ENCODE results near the gene ABI1.

The ABI1 gene

DNA sequence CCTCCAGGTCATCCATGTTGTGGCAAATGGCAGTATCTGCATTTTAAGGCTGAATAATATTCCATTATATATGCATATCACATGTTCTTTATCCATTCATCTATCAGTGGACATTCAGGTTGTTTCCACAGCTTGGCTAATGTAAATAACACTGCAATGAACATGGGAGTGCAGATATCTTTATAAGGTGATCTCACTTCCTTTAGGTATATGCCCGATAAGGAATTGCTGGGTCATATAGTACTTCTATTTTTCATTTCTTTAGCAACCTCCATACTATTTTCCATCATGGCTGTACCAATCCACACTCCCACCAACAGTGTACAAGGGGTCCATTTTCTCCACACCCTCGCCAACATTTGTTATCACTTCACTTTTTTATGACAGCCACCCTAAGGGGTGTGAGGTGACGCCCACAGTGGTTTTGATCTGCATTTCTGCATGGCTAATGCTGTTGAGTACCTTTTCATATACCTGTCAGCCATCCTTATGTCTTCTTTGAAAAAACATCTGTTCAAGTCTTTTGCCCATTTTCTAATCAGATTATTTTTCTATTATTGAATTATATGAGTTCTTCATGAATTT is 18.9 kb downstream of the ABI1 start:
- Histone ChIP-seq H3K27ac (ENCODE audit: low read depth, low read length) (no peak overlapping the region), H3K4me1 (ENCODE audit: control insufficient read depth, insufficient read depth, low read length) (peaks cover 3% of the 10 kb centered on the region), H3K36me3 (ENCODE audit: control insufficient read depth, insufficient read depth, low read length) (no peaks in the 10 kb centered on the region), H3K4me3 (ENCODE audit: low read length) (no peak overlapping the region), H3K27me3 (ENCODE audit: control insufficient read depth, insufficient read depth, low read length) (no peaks in the 10 kb centered on the region), H3K9ac (ENCODE audit: low read length) (no peak overlapping the region)

DNA sequence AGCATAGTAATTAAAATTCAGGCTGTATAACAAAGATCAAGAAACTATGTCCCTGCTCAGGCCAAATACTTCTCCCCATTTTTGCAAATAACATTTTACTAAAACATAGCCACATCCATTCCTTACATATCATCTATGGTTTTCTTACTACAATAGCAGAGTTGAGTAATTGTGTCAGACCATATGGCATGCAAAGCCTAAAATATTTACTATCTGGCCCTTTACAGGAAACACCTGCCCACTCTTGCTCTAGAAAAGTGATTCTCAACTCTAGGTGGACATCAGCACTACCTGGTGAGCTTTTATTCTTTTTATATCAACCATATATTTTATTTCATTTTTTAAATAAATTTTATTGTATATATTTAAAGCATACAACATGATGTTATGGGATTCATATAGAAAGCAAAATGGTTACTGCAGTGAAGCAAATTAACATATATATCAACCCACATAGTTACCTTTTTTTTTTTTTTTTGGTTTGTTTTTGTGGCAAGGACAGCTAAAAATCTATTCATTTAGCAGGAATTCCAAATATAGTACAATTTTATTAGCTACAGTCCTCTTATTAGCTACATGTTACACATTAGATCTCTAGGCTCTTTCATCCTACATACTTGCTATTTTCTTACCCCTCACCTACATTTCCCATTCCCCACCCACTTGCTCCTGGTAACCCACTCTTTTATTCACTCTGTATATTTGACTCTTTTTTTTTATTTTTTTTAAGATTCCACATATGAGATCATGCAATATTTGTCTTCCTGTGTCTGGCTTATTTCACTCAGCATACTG is 19.6 kb downstream of the ABI1 start:
- Histone ChIP-seq H3K9ac (ENCODE audit: low read length) (no peak overlapping the region), H3K4me3 (ENCODE audit: low read length) (no peak overlapping the region), H3K4me1 (ENCODE audit: control insufficient read depth, insufficient read depth, low read length) (peaks cover 3% of the 10 kb centered on the region), H3K27ac (ENCODE audit: low read depth, low read length) (no peak overlapping the region), H3K36me3 (ENCODE audit: control insufficient read depth, insufficient read depth, low read length) (no peaks in the 10 kb centered on the region), H3K27me3 (ENCODE audit: control insufficient read depth, insufficient read depth, low read length) (no peaks in the 10 kb centered on the region)

DNA sequence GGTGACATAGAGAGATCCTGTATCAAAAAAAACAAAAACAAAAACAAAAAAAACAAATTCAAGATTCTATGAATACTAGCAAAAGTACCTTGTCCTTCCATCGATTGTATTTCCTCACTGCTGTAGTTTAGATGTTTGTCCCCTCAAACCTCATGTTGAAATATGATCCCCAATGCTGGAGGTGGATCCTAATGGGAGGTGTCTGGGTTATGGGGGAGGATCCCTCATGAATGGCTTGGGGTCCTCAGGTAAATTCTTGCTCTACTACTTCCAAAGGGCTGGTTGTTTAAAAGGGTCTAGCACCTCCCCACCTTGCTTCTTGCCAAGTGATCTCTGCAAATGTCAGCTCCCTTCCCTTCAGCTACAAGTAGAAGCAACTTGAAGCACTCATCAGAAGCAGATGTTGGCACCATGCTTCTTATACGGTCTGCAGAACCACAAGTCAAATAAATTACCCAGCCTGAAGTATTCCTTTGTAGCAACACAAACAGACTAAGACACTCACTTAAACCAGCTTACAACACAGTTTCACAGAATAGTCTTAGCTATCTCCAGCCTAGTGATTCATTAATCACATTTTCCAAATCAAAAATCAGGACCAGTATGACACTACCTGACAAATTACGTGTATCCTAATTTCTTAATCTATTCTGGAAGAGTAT is 20.7 kb downstream of the ABI1 start:
- no peaks in the 10 kb centered on the region for H3K27me3 ChIP-seq (ENCODE audit: control insufficient read depth, insufficient read depth, low read length)
- H3K4me3 ChIP-seq (ENCODE audit: low read length): no peak overlapping the region
- no peaks in the 10 kb centered on the region for H3K36me3 ChIP-seq (ENCODE audit: control insufficient read depth, insufficient read depth, low read length)
- no peak overlapping the region for H3K27ac ChIP-seq (ENCODE audit: low read depth, low read length)
- H3K4me1 ChIP-seq (ENCODE audit: control insufficient read depth, insufficient read depth, low read length): peaks cover 3% of the 10 kb centered on the region
- H3K9ac ChIP-seq (ENCODE audit: low read length): no peak overlapping the region

DNA sequence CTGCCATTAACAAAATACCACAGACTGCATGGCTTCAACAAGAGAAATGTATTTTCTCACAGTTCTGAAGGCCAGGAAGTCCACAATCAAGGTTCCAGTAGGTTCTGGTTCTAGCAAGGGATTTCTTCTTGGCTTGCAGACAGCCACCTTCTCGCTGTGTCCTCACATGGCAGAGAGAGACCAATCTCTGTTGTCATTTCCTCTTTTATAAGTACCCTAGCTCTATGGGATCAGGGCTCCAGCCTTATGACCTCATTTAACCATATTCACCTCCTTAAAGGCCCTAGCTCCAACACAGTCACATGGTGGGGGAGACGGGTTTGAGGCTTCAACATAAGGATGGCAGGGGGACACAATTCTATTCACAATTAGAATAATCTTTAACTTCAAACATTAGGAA is 23.6 kb downstream of the ABI1 start:
- H3K4me3 ChIP-seq (ENCODE audit: low read length): no peak overlapping the region
- H3K27ac ChIP-seq (ENCODE audit: low read depth, low read length): no peak overlapping the region
- no peaks in the 10 kb centered on the region for H3K36me3 ChIP-seq (ENCODE audit: control insufficient read depth, insufficient read depth, low read length)
- no peak overlapping the region for H3K9ac ChIP-seq (ENCODE audit: low read length)
- H3K27me3 ChIP-seq (ENCODE audit: control insufficient read depth, insufficient read depth, low read length): no peaks in the 10 kb centered on the region
- H3K4me1 ChIP-seq (ENCODE audit: control insufficient read depth, insufficient read depth, low read length): peaks cover 3% of the 10 kb centered on the region

DNA sequence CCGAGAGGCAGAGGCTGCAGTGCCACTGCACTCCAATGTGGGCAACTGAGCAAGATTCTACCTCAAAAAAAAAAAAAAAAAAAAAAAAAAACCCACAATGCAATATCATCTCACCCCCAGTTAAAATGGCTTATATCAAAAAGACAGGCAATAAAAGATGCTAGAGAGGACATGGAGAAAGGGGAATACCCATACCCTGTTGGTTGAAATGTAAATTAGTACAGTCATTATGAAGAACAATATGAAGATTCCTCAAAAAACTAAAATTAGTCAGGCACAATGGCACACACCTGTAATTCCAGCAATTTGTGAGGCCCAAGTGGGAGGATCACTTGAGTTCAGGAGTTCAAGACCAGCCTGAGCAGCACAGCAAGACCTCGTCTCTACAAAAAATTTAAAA is 25.7 kb downstream of the ABI1 start:
- no peak overlapping the region for H3K27ac ChIP-seq (ENCODE audit: low read depth, low read length)
- H3K27me3 ChIP-seq (ENCODE audit: control insufficient read depth, insufficient read depth, low read length): no peaks in the 10 kb centered on the region
- H3K4me1 ChIP-seq (ENCODE audit: control insufficient read depth, insufficient read depth, low read length): no peaks in the 10 kb centered on the region
- H3K4me3 ChIP-seq (ENCODE audit: low read length): no peak overlapping the region
- H3K9ac ChIP-seq (ENCODE audit: low read length): no peak overlapping the region
- no peaks in the 10 kb centered on the region for H3K36me3 ChIP-seq (ENCODE audit: control insufficient read depth, insufficient read depth, low read length)

DNA sequence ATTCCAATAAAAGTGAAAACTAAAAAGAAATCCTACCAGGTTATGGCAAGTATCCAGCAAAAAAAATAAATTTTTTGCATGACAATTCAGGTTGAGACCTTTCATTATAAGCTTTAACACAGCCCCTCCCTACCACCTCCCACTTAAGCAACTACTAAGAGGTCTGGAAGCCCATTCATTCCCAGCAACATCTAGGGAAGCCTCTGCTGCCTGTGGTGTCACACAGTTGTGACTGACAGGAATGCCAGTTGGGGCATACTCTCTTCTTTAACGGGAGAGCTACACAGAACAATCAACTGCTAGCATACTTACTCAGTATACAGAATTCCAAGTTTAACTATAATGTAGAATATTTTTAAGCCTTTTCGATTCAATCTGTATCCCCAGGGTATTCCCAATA is 27.8 kb downstream of the ABI1 start:
- Histone ChIP-seq H3K36me3 (ENCODE audit: control insufficient read depth, insufficient read depth, low read length) (no peaks in the 10 kb centered on the region), H3K27me3 (ENCODE audit: control insufficient read depth, insufficient read depth, low read length) (no peaks in the 10 kb centered on the region), H3K4me3 (ENCODE audit: low read length) (no peak overlapping the region), H3K4me1 (ENCODE audit: control insufficient read depth, insufficient read depth, low read length) (no peaks in the 10 kb centered on the region), H3K9ac (ENCODE audit: low read length) (no peak overlapping the region), H3K27ac (ENCODE audit: low read depth, low read length) (no peak overlapping the region)

DNA sequence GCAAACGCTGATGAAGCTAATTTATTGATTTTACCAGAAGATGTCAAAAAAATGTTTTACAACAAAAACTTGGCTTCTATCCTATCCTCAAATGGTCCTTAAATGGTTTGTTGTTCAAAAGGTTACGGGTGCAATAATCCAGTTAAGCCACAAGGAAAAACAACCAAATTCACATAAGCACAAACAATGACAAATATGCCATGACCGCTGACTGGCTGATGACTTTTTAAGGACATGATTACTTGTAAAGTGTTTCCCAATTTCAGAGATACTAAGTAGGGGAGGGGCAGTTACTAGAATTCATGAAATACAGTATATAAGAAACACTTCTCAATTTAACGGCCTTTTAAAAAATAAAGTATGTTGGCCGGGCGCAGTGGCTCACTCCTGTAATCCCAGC is 28.8 kb downstream of the ABI1 start:
- Histone ChIP-seq H3K27ac (ENCODE audit: low read depth, low read length) (no peak overlapping the region), H3K4me1 (ENCODE audit: control insufficient read depth, insufficient read depth, low read length) (no peaks in the 10 kb centered on the region)

DNA sequence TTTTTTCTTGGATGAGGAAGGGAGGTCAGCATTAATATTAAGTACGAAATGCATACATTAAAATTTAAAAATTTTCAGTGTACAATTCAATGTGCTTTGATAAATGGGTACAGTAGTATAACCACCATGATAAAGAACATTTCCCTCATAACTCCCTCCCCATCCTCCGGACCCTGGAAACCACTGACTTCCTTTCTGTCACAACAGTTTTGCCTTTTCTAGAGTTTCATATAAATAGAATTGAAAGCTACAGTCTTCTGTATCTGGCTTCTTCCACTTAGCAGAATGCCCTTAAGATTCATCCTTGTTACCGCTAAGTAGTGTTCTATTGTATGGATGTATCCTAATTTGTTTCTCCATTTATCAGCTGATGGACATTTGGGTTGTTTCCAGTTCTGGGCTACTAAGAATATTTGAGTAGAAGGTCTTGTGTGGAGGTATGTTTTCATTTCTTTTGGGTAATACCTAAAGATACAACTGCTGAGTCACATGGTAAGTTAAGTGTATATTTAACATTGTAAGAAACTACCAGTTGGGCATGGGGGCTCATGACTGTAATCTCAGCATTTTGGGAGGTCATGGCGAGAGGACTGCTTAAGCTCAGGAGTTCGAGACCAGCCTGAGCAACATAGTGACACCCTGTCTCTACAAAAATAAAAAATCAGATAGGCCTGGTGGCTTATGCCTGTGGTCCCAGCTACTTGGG is 30.8 kb downstream of the ABI1 start:
- Histone ChIP-seq H3K36me3 (ENCODE audit: control insufficient read depth, insufficient read depth, low read length) (no peaks in the 10 kb centered on the region), H3K27ac (ENCODE audit: low read depth, low read length) (no peak overlapping the region), H3K27me3 (ENCODE audit: control insufficient read depth, insufficient read depth, low read length) (no peaks in the 10 kb centered on the region), H3K4me1 (ENCODE audit: control insufficient read depth, insufficient read depth, low read length) (no peaks in the 10 kb centered on the region), H3K4me3 (ENCODE audit: low read length) (no peak overlapping the region), H3K9ac (ENCODE audit: low read length) (no peak overlapping the region)

More for the DNA sequence above, 28.8 kb downstream of the ABI1 start:
- Histone ChIP-seq H3K9ac (ENCODE audit: low read length) (no peak overlapping the region), H3K4me3 (ENCODE audit: low read length) (no peak overlapping the region), H3K27me3 (ENCODE audit: control insufficient read depth, insufficient read depth, low read length) (no peaks in the 10 kb centered on the region), H3K36me3 (ENCODE audit: control insufficient read depth, insufficient read depth, low read length) (no peaks in the 10 kb centered on the region)

DNA sequence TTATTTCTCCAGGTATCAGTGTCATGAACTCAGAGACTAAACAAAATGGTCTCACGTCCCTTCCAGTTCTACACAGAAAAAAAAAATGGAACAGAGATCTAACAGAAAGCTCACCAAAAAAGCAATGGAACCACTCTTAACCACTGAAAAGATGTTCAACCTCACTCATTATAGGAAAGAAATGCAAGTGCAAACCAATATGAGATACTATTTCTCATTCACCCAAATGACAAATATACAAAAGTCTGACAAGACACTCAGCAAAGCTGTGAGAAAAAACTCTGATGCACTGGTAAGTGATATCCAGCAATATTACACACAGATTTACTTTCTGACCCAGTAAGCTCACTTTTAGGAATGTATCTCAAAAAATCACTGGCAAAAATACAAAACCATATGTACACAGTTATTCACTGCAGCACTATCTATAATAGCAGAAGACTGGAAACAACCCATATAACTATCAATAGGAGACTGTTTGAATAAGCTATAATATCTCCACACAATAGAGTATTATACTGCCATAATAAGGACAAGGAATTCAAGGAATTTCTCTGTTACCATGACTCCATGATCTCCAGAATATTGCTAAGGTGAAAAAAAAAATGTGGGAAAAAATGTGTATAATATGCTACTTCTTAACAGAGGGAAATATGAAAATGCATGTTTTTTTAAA is 36.6 kb downstream of the ABI1 start:
- H3K4me1 ChIP-seq (ENCODE audit: control insufficient read depth, insufficient read depth, low read length): no peaks in the 10 kb centered on the region
- H3K4me3 ChIP-seq (ENCODE audit: low read length): no peak overlapping the region
- H3K27ac ChIP-seq (ENCODE audit: low read depth, low read length): no peak overlapping the region
- no peaks in the 10 kb centered on the region for H3K36me3 ChIP-seq (ENCODE audit: control insufficient read depth, insufficient read depth, low read length)
- no peak overlapping the region for H3K9ac ChIP-seq (ENCODE audit: low read length)
- no peaks in the 10 kb centered on the region for H3K27me3 ChIP-seq (ENCODE audit: control insufficient read depth, insufficient read depth, low read length)

DNA sequence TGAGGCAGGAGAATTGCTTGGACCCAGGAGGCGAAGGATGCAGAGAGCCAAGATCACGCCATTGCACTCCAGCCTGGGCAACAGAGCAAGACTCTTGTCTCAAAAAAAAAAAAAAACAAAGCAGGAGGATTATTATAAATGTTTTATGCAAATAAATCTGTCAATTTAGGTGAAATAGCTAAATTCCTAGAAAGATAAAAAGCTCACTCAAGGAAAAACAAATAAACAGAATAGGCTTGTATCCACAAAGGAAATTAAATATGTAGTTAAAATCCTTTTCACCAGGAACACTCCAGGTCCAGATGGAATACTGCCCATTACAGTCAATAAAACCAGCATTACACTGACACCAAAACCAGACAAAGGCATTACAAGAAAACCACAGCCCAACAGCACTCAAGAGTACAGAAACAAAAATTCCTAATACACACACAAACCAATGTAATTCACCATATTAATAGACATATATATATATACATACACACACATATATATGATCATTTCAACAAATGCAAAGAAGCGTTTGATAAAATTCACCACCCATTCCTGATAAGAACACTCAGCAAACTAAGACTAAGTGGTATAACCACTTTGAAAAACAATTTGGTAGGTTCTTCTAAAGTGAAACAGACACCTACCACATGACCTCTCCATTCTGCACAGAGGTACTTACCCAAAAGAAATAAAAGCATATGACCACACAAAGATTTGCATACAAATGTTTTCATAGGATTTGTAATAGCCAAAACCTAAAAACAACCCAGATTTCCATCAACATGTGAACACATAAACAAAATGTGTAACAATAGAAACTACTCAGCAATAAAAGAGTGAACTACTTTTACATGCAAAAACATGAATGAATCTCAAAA is 38.8 kb downstream of the ABI1 start:
- no peaks in the 10 kb centered on the region for H3K36me3 ChIP-seq (ENCODE audit: control insufficient read depth, insufficient read depth, low read length)
- no peak overlapping the region for H3K9ac ChIP-seq (ENCODE audit: low read length)
- H3K27me3 ChIP-seq (ENCODE audit: control insufficient read depth, insufficient read depth, low read length): no peaks in the 10 kb centered on the region
- H3K27ac ChIP-seq (ENCODE audit: low read depth, low read length): no peak overlapping the region
- H3K4me1 ChIP-seq (ENCODE audit: control insufficient read depth, insufficient read depth, low read length): no peaks in the 10 kb centered on the region
- no peak overlapping the region for H3K4me3 ChIP-seq (ENCODE audit: low read length)

DNA sequence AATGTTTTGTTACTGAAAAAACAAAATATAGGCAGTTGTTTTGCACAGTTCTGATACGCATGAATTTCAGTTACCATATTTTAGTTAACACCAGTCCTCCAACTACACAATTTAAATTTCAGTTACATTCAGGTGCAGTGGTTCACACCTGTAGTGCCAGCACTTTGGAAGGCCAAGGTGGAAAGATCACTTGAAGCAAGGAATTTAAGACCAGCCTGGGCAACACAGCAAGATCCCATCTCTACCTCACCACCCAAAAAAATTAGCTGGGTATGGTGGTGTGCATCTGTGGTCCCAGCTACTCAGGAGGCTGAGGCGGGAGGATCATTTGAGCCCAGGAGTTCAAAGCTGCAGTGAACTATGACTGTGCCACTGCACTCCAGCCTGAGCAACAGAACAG is 45.3 kb downstream of the ABI1 start:
- H3K36me3 ChIP-seq (ENCODE audit: control insufficient read depth, insufficient read depth, low read length): no peaks in the 10 kb centered on the region
- no peaks in the 10 kb centered on the region for H3K27me3 ChIP-seq (ENCODE audit: control insufficient read depth, insufficient read depth, low read length)
- H3K4me1 ChIP-seq (ENCODE audit: control insufficient read depth, insufficient read depth, low read length): no peaks in the 10 kb centered on the region
- H3K4me3 ChIP-seq (ENCODE audit: low read length): no peak overlapping the region
- H3K9ac ChIP-seq (ENCODE audit: low read length): no peak overlapping the region
- no peak overlapping the region for H3K27ac ChIP-seq (ENCODE audit: low read depth, low read length)
